ENCODE results near the gene RBBP6.

Gene RBBP6

DNA sequence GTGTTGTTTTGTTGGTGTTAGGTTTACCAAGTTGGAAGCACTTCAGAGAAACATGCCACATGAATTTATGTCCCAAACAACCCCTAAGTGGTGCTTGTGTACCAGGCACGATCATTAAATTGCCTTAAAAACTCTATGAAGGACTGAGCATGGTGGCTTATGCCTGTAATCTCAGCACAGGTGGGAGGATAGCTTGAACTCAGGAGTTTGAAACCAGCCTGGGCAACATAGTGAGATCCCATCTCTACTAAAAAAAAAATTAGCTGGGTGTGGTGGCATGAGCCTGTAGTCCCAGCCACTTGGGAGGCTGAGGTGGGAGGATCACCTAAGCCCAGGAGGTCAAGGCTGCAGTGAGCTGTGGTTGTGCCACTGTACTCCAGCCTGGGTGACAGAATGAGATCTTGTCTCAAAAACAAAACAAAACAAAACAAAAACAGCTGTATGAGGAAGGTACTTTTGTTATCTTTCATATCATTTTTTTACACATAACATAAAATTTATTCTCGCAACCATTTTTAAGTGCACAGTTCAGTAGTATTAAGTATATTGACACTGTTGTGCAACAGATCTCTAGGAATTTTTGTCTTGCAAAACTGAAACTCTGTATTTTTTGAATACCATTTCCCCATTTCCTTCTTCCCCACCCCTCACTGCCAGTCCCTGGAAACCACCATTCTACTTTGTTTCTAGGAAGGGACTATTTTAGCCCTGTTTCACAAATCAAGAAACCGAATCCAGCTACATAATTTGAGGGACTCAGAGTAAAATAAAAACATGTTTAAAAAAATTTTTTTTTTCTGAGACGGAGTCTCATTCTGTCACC lies 14.3 kb upstream of the RBBP6 start:
- DNase-seq = no peak

DNA sequence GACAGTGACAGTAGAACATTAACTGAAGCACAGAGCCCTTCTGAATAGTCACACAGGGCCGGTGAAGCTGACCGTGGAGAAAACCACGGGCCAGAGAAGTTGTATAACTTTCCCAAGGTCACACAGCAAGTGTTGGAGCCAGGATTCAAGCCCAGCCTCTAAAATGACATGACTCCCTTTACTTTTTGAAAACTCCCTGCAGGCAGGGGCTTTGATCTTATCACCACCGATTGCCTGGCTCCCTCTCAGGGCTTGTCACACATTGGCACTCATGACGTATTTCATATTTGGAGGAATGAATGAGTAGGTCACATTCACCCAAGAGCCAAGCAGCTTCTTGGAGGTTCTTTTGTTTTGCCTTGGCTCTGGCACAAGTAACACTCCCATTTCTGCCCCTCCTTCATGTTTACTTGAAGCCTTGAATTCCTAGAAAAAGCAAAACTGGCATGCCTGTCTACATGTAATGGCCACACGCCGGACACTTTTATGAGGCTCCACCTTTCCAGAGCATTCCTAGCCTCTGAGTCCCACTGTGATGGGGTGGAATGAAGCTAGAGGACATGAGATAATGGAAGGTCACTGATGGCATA lies 13.3 kb upstream of the RBBP6 start:
- no peak for DNase-seq

DNA sequence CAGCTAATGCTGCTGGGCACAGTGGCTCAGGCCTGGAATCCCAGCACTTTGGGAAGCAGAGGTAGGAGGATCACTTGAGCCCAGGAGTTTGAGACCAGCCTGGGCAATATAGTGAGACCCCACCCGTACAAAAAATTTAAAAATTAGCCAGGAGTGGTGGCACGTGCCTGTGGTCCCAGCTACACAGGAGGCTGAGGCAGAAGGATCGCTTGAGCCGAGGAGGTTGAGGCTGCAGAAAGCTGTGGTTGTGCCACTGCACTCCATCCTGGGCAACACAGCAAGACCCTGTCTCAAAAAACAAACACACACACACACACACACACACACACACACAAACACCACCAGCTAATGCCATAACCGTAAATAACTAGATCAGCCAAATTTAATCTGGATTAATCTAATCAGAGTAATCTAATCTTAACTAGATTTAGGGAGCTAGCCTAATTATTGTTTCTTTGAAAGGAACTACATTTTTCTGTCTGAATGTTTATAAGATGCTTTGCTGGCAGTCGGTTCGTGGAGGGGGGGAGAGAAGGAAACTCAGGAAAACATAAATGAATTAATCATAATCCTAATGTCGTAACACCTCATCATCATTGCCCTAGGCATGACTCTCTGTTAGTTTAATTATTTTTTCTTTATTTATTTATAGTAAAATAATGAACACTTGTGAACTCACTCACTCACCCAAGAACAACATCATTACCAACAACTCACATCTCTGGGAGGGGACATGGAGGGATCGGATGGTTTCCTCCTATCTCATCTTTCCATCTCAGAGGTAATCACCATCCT lies 12.5 kb upstream of the RBBP6 start:
- DNase-seq = no peak

DNA sequence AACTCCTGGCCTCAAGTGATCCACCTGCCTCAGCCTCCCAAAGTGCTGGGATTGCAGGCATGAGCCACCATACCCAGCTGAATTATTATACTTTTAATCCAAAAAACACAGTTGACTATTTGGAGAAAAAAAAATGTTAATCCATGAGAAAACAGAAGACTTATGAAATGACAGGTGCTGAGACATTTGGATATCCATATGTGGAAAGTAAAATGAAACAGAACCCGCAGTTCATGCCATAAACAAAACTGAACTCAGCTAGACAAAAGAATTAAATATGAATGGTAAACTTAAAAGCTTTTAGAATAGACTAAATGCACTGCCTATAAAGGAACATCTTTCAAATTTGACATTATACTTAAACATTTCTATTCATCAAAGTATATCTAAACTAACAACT lies 8.2 kb upstream of the RBBP6 start:
- no peak for DNase-seq

DNA sequence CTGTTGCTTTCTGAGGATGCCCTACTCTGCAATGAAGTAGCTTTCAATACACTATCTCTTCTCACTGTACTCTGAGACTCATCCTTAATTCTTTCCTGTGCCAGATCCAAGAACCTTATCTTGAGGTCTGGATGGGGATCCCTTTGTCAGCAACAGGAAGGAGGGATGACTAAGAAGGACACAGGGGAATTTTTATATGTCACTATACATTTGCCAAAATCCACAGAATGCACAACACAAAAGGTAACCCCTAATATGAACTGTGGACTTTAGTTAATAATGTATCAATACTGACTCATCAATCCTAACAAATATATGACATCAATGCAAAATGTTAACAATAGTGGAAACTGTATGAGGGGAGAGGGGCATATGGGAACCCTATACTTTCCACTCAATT lies 4.7 kb upstream of the RBBP6 start:
- no peak for DNase-seq

DNA sequence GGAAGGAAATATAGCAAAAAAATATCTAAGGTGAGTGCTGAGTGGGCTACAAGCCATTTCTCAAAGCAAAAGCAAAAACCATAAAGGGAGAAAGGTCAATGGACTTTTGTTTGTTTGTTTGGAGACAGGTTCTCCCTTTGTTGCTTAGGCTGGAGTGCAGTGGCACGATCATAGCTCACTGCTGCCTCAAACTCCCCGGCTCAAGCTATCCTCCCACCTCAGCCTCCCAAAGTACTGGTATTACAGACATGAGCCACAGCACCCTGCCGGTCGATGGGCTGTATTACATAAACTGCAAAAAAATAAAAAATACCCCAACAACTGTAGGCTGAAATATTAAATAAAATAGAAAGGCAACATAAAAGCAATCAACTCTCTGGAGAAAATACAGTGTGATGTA lies 3.5 kb upstream of the RBBP6 start:
- no peak for DNase-seq

DNA sequence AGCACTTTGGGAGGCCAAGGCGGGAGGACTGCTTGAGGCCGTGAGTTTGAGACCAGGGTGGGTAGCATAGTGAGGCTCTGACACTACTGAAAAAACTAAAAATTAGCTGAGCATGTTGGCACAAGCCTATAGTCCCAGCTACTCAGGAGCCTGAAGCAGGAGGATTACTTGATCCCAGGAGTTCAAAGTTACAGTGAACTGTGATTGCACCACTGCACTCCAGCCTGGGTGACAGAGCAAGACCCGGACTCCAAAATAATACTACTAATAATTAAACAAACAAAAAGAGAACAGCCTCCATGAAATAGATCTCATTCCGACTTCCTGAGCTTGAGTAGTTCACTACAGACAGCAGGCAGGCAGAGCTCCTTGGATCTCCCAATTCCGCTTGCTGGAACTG lies 2.7 kb upstream of the RBBP6 start:
- DNase-seq = no peak

DNA sequence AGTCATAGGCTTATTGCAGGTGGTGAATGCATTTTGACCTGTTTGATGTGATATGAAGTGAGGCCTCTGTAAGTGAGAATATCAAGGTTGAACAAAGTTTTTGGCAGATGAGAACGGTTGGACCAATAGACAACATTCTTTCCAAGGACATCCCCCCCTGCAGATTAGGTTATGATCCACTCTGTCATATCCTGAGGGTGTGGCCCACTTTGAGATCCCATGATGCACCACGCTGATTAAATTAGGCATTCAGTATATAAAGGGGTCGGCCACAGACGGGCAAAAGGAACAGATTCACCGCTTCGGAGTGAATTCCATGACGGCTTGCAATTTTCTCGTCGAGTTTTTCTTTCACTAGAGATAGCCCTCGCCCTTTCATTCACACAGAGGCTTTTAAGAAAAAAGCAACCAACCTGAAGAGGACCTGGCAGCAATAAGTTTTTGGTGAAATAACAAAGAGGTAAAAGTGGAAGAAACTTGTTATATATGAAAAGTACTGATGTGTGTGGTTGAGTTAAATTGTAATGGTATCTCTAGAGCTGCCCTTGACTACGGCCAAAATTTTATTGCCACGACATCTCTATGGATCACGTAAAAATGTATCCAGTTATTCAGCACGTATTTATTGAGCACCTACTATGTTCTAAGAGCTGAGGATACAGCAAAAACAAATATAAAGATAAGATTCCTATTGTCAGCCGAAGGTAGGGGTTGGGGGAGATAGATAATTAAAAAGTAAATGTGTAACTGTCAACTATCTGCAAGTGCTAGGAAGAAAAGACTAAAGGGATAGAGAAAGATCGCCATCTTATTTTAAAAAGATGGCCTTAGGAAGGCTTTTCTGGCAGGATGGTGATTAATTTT lies 1.7 kb upstream of the RBBP6 start:
- DNase-seq = no peak

DNA sequence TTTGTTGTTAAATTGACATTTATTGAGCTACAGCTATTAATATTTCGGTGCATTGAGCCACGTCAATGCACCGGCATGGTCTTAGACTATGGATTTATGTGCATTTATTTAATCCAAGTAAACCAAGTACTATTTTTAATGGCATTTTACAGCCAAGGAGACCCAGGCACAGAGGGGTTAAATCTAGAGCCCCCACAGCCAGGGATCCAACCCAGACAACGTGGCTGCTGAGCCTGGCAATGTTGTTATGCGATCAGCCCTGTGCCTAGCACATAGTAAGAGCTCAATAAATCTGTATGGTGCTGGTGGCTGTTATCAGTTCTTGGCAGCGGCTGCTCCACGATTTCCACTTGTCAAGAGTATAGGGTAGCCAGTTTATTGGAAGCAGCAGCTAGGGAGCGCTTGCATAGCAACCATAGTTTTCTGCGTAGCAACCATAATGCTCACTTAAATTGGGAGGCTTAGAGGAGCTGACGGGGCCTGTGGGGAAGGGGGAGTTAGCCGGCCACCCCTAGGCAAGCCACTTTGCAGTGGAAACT lies 541 bp upstream of the RBBP6 start:
- no peak for DNase-seq

DNA sequence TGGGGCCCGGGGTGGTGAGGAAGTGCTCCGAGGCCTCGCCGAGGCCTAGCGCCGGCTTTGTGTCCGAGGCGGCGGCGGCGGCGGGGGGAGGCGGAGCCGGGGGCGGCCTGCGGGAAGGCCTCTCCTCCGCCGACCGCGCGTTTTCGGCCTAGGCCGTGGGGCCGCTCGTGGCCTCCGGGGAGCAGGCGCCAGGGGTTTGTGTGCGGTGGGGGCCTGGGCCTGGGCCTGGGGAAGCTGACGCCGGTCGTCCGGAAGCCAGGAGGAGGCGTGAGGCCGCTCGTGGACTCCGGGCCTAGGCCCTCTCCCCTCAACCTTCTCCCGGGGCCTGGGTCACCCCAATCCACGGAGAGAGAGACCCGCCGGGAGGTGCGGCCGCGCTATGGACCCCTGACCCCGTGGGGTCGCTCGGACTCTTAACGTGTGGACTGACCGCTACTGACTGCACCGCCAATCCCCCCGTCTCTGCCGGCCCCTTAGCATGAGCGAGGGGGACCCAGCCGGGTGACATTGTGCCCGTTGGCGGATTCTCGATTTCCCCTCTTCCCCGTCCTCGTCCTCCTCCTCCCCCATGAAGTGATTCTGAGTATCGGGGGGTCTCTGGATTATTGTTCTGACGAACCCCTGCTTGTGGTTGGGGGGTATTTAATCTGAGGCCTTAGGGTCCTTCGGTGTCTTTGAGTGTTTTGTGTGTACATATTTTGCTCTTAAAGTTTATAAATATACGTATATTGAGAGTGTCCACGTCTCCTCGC lies 660 bp downstream of the RBBP6 start:
- no peak for DNase-seq

DNA sequence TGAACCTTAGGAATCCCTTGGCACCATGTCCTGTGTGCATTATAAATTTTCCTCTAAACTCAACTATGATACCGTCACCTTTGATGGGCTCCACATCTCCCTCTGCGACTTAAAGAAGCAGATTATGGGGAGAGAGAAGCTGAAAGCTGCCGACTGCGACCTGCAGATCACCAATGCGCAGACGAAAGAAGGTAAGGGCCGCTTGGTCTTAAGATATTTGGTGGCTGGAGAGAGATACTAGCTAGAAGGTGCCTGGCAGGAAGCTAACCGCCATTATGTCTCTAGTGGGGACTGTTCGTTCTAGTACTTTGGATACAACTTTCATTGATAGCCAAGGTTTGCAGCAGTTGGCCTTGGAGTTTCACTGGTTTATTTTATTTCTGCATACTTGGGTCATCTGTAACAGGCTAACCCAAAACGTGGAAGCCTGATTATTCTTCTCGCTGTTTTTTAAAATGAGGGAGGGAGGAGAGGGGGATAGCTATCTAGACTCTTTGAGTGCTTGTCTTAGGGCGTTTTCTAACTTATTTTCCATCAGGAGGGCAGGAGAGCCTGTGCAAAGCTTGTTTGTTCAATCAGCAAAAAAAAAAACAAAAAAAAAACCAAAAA lies 1.3 kb downstream of the RBBP6 start:
- no peak for DNase-seq

DNA sequence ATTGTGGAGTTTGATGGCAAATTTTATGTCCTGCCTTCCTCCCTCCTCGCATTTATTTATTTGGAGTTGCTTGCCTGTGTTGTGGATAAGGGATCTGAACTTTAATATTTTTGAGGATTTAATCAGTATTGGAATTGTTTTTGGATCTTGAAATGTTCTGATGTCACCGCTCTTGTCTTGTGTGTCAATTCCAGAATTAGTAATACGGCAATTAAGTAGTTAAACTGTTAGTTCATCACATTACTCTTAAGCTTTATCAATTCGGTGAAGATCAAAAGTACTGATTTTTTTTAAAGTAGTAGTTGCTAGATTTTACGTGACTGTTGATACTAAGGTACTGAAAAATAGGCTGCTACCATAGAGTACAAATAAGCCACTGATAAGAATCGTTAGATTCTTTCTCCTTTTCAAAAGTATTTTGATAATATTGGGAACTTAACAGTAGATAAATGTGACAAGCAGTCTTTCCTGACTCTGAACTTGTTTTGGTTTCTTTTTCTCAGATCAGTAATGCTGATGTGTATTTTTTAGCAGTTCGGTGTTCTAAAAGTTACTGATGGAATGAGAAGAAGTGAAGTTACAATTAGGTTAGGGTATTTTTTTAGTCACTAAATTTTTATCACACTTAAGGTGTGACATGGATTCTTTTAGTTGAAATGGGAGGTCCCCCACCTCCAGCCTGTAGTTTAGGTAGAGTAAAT lies 2.0 kb downstream of the RBBP6 start:
- no peak for DNase-seq

DNA sequence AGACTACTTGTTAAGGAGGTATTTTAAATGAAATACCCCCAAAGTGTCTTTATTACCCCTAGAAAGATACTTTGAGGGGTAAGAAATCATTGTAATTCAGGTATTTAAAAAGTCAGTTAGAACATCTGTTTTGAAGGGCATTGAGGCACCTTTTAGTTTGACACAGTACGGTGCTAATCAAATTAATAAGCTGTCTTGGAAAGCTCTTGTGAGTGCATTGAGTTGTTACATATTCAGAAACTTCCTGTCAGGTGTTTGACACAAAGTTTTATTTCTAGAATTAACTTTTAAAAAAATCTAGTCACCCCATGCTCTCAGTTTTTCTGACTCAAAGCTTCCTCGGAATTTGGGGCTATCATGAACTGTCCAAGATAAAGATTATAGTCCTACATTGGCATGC lies 4.6 kb downstream of the RBBP6 start:
- DNase-seq = no peak

DNA sequence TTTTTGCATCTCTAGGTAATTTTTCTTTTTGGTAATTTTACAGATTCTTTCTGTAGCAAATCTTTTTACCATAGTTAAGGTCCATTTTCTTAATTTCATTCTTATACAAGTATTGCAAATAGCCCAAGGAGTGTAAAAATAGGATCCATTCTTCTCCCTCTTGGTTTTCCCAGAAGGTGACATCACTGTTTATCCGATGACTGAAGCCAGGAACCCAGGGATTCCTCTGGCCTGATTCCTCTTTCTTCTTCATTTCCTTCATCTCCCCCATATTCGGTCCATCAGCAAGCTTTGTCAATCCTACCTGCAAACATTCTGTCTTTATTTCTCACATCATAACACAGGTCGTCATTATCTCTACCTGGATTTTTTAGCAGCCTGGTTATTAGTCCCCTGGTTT lies 5.3 kb downstream of the RBBP6 start:
- no peak for DNase-seq

DNA sequence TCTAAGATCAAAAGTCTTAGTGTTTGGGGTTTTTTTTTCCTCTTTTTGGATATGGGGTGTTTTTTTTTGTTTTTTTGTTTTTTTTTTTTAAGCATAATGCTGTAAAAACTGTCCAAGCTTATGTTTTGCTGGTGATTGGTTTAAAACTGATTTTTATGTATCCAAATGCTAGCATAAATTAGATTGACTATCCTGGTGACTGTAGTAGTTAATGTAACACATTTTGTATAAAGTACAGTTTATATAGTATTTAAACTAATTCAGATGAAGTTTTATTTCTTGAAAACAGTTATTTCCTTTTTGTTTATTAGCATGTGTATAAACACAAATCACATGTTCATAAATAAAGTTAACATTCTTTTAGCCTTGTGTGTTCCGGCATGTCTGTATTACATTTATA lies 10.9 kb downstream of the RBBP6 start:
- no peak for DNase-seq

DNA sequence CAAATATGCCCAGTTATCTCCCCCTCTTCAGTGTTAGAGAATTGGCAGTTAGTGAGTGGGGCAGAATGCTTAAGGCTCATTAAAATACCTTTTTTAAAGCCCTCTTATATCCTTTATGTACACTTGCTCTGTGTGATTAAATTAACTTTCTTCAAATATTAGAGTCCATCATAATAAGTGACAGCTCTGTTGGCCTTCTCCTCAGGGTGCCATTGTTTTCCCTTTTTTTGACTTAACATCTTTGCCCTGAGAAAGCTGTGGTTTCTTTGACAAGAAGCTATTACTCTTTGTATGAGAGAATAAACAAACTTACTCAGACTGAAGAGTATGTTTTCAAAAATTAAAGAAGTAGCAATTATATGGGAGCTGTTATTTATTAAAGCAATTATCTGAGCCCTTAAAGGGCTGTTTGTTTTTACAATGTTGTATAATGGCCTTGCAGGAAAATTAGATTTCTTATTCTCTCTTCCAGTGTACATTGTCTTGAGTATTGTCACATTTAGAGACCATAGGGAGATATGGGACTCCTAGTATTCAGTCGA lies 13.4 kb downstream of the RBBP6 start:
- no peak for DNase-seq

DNA sequence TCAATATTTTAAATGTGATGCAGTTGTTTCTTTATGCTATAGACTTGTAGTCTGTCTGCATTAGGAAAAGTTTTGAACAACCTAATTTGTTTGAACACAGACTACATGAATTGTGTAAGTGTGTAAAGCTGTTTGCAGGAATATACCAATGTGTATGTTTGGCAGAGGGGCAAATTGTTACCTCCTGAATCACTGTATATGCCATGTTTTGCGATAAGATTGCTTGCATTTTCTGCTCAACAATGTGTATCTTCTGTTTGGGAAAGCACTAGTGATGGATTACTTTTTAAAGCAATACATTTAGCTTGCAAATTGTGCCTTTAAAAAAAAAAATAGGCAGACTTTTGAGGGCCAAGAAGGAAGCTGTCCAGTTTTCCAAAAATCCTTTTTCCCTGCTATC lies 14.6 kb downstream of the RBBP6 start:
- no peak for DNase-seq

DNA sequence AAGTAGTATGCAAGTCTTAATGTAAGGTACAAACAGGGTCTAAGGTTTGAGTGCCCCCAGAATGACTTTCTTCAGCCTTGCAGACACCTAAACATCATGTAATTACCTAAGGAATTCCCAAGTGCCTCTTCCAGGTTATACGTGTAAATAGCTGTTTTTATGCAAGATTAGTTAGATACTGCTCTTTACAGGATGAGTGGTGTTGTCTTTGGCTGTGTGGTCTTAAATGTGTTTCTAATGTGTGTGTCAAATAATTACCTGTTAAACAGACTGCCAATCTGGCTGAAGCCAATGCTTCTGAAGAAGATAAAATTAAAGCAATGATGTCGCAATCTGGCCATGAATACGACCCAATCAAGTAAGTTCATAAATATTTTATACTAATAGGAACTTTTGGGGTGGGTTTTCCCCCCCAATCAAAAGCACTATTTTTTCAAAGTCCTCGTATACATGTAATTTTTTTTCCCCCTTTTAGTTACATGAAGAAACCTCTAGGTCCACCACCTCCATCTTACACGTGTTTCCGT lies 16.0 kb downstream of the RBBP6 start:
- DNase-seq = no peak

DNA sequence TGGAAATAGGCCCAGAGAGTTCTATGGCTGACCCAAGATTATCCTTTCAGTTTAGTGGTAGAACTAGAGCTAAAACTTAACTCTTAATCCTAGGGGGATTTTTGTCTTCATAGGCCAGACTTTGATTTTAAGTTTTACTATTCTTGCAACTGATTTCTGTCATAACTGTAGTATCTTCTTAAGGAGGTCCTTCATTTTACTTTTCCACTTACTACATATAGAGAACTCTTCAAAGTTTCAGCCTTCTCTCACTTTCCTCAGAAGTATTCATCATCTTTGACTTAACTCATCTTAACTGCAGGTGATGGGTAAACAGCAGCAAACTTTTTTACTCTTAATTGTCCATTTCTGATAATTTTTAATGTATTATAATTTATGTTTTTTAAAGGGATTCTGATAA lies 23.4 kb downstream of the RBBP6 start:
- no peak for DNase-seq

DNA sequence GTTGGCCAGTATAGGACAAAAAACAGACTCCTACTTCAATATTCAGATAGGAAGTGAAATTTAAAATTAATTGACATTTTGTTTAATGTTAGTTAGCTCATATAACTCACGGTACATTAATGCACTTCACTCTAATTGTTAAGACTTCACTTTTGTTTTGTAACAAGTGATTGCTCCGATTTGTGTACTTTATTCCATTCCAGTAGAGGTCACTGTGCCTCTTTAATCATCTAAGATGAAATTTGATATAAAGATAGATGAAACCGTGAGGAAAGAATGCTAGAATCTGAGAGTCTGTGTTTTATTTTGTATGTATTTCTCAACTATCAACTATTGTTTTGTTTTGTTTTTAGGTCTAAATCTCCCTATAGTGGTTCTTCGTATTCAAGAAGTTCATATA lies 29.0 kb downstream of the RBBP6 start:
- DNase-seq = no peak

All from SIG-M5 (cell line).